Measurements from ENCODE around the gene ZNF878.

GRCh38 chr19:12000152-12000981 lies 52.4 kb downstream of the ZNF878 start:
- TF ChIP-seq CTCF (conservative IDR thresholded peaks at IDR 0.05), result no peak
- TF ChIP-seq EZH2 (IDR thresholded peaks at IDR 0.05; ENCODE audit: low read depth), result no peak
